HG02943 (cell line): Measurements from ENCODE around the gene SLC39A13.

Source experiments
- ATAC-seq: cut with Tn5 transposase; IDR thresholded peaks from one replicate; pipeline ENCODE4 v1.9.1; 2021; ENCODE audit warnings: mild to moderate bottlenecking, low read depth, moderate library complexity; ENCODE audit not compliant: unreplicated experiment

The SLC39A13 gene

DNA sequence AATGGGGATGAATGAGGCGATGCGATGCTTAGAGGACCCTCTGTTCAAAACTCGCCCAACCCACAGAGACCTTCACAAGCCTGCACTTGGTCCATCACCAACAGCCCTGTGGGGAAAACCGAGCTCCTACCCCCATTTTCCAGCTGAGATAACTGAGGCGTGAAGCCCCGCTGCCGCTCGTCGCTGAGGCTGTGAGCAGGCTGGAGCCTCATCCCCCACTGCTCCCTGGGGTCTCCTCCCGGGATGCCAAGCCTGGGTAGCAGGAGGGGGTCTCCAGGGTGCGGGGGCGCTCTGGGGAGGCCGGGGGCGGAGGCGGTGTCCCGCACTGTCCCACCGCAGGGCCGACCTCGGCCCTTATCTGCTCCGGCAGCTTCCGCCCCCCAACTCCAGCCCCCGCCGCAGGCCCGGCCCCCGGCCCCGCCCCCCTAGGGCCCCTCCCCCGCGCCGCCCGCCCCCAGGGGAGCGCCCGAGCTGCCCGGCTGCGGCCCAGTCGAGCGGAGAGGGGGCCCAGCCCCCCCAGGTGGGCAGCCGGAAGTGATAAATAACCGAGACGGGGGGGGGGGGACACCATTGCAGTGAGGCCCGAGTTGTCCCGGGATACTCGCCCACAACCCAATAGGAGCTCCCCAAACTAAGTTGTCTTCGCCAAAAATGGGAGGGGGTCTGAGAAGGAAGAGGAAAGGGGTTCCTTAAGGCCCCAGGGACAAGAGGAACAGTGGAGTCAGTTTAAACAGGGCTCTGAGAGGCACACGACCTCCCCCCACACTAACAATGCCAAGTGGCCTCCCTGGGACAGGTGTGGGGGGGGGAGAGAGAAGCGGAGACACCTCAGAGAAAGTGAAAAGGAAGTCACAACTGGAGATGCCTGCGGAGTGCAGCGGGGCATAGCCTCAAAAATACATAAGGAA, 8.3 kb upstream of the SLC39A13 start:
- ATAC-seq, result peak; percentile 39

DNA sequence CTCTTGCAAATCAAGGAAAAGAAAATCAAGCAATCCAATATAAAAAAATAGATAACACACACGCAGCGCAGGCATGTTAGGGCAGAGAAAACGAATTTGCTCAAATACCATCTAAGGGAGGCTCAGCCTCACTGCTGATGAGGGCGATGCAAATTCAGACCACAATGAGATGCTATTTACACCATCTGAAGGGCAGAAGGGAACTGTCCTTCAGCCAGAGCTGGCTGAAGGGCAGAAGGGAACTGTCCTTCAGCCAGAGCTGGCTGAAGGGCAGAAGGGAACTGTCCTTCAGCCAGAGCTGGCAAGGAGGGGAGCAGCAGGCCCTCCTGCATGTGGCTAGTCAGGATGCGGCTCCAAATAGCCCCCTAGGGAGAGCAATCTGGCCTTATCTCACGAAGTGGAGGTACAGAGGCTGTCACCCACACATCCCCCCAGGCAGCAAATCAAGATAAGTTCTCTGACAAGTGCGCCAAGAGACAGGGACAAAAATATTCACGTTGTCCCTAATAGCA, 7.6 kb upstream of the SLC39A13 start:
- ATAC-seq, result peak; percentile 73

DNA sequence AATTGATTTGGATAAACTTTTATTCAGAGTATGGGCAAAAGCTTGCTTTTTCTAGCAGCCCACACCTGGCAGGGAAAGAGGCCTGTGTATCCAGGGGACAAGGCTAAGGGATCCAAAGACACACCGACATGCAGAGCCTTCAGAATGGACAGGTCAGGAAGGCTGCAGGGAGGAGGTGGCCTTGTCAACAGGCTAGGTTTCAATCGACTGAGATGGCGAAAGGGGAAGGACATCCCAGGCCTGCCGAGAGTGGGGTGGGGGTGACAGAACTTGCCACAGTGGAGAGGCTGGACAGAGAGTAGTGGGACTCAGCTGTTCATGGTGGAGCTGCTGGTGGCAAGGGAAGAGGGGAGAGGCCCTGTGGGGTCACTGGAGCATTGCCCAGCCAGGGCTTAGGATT, 5.3 kb upstream of the SLC39A13 start:
- no peak for ATAC-seq

DNA sequence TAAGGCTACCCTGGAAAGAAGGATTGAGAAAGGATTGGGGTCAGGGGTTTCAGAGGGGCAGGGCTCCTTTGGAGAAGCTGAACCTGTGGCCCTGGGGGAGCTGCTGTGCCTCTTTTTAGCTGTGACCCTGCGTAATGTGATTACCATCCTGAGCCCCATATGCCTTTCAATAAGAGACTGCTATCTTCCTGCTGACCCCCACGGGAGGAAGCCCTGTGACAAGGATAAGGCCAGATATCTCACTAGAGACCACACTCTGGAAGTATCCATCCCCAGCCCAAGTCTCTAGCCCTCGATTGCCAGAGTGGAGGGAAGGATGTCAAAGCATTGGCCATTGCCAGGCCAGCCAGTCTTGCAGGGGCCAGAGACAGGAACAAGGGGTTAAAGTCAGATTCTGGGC, 4.8 kb upstream of the SLC39A13 start:
- no peak for ATAC-seq

DNA sequence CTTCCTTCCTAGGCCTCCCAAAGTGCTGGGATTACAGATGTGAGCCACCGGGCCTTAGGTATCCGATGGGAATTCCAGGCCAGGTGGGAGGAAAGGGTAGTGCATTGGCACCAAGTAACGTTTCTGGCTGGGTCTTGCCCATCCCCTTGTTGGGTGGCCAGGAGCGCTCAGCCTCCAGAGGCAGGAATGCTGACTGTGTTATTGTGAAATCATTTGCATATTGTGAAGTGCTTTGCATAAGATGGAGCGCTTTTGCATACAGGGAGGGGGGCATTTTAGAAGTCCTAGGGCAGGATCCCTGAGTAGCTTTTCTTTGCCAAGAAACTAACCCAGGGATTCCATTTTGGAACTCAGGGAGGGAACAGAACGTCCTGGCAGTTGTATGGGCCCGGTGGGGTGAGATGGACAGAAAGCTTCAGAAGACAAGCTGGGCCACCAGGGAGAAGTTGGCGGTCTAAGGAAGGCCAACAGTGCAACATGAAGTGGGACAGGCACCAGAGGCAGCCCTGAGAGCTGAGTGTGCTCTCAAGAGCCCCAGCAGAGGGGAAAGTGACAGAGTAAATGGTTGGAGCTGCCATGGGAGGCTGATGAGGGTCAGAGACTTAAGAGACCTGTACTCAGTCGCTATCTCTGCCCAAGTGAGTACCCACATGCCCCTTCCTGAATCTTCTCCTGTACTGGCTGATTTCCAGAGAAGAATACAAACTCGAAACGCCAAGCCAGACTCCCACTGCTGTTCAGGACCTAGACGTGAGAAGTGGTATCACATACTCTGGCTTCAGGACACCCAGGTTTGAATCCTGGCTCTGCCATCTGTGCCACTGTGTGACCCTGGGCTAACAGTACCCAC, 1.3 kb upstream of the SLC39A13 start:
- no peak for ATAC-seq

DNA sequence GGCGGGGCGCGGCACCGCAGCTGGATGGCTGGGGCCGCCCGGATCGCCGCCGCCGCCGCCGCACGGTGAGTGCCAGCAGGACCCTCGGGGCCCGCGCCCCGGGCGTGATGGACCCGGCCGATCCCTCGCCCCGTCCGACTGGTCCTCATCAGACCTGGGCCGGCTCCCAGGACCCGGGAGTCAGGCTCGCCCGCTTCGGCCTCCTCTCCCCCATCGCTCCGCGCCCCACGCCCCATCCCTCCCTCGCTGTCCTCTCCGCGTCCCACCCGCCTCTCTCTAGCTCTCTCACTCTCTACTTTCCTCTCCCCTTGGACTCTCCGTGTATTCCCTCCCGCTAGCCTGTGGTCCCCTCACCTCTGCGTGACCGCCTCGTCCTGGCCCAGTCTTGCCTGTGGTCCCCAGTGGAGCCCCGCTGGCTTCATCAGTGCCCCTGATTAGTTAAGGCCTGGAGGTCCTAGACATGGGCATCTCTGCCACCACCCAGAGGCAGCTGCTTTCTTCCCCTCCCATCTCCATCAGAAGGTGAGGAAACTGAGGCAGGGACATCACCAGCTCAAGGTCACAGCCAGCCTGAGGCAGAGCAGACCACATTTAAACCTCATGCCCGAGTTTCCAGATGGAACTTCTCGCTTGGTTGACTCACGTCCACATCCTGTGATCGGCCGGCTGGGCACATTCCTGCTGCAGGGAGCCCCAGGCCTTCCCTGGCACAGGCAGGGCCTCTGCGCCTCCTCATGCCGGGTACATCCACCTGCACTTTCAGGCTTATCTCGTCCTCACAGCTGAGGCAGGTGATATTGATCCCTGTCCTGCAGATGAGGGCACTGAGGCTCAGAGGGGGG, 429 bp downstream of the SLC39A13 start:
- ATAC-seq, result no peak

DNA sequence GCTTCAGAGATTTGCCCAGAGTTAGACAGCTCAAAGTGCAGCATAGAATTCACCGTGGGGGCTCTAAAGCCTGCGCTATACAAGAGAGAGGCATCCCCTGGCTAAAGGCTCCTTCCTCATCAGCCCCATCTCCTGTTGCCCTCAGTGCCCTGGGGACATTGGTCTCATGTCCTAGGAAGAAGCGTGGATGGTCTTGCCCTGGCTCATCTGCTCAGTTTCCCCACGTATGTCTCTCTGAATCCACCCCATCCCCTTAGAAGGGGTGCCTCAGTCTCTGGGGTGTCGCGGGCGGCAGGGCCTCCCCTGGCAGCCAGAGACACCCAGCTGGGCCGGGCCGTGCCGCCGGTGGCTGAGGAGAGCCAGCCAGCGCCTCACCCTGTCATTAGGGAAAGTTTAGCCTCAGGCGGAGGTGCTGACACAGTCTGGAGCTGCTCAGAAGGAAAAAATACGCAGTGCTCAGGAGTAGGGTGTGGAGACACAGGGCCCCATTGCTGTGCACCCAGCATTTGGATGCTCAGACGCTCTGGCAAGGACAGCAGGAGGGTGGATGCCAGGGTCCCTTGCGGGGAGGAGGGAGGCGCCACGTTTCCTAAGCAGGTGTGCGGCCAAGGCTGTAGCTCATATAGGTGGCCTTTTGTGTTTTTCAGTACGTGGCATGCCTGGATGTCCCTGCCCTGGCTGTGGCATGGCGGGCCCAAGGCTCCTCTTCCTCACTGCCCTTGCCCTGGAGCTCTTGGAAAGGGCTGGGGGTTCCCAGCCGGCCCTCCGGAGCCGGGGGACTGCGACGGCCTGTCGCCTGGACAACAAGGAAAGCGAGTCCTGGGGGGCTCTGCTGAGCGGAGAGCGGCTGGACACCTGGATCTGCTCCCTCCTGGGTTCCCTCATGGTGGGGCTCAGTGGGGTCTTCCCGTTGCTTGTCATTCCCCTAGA, 1.3 kb downstream of the SLC39A13 start:
- ATAC-seq, result no peak

DNA sequence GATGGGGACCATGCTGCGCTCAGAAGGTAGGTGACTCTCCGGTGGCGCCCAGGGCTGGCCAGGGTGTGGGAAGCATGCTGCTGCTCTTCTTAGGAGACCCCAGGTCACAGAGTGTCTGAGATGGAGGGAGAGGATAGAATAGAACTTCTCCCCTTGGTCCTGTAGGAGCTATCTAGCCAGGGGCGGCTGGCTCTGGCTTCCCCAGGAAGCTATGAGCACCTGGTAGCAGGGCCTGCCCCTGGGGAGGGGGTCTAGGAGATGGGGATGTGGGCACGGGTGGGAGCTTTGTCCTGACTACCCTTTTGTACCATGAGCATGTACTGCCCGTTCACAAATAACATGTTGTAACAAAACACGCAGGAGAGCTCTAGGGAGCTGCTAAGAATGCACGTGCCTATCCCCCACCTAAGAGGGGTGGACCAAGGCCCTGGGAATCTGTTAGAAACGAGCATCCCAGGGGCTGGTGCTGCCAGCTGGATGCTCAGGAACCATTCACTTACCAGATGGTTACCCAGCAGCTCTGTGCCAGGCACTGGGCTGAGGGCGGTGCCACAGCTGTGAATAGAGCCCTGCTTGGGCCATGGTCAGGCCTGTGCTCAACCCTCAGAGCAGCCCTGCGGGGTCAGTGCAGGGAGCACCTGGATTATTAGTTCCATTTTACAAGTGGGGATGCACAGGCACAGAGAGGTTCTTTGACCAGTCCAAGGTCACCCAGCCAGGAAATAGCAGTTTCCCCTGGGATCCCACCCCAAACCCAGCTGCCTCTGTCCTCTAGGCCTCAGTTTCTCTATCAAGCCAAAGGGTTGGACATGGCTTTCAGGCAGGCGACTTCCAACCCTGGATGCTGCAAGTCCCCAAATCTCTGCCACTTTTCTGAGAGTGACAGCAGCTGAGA, 2.2 kb downstream of the SLC39A13 start:
- no peak for ATAC-seq

DNA sequence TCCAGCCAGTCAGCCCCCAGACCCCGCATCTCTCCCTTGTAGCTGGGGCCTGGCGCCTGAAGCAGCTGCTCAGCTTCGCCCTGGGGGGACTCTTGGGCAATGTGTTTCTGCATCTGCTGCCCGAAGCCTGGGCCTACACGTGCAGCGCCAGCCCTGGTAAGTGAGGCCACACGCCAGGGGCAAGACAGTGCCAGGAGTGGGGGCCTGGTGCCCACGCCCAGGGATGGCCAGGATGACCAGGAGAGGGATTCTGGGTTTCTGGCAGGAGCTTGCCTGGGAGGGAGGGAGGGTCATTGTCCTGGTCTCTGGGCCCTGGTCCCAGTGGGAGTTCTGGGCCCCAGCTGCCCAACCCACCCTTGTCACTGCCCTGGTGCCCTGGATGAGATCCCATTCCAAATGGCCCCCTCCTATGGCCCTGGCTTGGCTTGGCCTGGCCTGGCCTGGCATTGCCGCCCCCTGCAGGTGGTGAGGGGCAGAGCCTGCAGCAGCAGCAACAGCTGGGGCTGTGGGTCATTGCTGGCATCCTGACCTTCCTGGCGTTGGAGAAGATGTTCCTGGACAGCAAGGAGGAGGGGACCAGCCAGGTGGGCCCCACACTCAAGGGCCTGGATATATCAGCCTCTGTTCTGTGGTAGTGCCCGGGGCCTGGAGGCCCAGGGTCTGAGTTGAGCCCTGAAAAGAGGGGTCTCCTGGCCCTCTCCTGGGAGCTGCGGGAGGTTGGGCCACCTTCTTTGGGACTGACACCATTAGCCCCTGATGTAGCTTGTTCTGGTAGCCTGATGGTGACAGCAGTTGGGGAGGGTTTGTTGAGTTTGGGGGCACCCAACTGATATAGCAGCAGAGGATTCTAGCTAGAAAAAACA, 3.7 kb downstream of the SLC39A13 start:
- no peak for ATAC-seq

DNA sequence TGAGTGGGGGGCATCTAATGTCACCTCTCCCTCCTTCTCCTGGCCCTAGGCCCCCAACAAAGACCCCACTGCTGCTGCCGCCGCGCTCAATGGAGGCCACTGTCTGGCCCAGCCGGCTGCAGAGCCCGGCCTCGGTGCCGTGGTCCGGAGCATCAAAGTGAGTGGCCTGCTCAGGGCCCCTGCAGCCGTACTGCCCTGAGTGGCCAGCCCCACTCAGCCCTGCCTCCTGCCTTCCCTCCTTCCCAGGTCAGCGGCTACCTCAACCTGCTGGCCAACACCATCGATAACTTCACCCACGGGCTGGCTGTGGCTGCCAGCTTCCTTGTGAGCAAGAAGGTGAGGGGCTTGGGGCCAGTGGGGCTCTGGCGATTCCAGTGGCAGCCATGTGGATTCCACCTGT, 5.0 kb downstream of the SLC39A13 start:
- no peak for ATAC-seq

DNA sequence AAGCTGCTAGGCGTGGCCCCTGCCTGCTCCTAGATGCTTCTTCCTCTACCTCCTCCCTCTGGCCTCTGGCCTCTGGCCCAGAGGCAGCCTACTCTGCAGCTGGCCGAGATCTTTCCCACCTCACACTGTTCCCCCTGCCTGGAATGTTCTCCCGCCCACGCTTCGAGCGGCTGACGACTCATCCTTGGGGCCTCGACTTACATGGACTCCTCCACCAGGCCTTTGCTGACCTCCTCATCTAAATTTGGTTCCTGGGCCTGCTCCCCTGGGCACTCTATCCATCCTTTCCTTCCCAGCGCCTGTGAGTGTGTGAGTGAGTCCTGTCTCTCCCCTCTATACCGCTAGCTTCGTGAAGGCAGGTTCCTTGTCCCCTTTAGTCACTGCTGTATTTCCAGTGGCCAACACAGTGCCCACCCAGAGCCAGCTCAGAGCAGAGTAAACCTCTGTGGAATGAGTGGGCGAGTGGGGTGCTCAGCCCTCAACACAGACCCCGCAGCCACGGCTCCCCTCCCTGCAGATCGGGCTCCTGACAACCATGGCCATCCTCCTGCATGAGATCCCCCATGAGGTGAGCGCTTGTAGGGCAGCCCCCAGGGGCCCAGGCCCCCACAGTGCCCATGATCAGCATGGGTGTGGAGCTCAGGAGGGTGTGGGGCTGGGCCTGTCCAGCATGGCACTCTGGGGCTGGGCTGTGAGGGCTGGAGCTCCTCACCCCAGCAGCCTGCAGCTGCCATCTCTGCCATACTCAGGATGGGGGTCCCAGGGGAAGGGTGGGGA, 5.7 kb downstream of the SLC39A13 start:
- ATAC-seq, result no peak

DNA sequence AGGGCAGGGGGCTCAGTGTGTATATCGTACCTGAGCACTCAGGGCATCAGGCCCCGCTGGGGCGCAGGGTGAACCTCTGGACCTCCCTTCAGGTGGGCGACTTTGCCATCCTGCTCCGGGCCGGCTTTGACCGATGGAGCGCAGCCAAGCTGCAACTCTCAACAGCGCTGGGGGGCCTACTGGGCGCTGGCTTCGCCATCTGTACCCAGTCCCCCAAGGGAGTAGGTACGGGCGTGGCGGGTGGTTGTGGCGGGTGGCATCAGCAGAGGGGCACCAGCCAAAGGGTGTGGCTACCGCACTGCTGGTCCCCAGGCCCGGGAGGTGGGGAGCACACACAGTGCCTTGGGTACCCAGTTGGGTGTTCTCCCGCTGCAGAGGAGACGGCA, 6.3 kb downstream of the SLC39A13 start:
- ATAC-seq, result no peak

DNA sequence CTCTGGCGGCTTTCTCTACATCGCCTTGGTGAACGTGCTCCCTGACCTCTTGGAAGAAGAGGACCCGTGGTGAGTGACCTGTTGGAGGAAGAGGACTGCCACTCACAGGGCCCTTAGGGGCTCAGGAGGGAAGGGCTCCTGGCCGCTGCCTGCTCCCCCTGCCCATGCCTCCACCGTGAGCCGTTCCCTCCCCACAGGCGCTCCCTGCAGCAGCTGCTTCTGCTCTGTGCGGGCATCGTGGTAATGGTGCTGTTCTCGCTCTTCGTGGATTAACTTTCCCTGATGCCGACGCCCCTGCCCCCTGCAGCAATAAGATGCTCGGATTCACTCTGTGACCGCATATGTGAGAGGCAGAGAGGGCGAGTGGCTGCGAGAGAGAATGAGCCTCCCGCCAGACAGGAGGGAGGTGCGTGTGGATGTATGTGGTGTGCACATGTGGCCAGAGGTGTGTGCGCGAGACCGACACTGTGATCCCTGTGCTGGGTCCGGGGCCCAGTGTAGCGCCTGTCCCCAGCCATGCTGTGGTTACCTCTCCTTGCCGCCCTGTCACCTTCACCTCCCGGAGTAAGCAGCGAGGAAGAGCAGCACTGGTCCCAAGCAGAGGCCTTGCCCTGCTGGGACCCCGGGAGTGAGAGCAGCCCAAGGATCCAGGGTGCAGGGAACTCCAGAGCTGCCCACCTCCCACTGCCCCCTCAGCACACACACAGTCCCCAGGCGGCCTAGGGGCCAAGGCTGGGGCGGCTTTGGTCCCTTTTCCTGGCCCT, 6.9 kb downstream of the SLC39A13 start:
- ATAC-seq, result no peak

DNA sequence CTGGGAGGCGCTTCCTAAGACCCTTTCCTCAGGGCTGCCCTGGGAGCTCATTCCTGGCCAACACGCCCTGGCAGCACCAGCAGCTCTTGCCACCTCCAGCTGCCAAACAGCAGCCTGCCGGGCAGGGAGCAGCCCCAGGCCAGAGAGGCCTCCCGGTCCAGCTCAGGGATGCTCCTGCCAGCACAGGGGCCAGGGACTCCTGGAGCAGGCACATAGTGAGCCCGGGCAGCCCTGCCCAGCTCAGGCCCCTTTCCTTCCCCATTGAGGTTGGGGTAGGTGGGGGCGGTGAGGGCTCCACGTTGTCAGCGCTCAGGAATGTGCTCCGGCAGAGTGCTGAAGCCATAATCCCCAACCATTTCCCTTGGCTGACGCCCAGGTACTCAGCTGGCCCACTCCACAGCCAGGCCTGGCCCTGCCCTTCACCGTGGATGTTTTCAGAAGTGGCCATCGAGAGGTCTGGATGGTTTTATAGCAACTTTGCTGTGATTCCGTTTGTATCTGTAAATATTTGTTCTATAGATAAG, 7.6 kb downstream of the SLC39A13 start:
- no peak for ATAC-seq

DNA sequence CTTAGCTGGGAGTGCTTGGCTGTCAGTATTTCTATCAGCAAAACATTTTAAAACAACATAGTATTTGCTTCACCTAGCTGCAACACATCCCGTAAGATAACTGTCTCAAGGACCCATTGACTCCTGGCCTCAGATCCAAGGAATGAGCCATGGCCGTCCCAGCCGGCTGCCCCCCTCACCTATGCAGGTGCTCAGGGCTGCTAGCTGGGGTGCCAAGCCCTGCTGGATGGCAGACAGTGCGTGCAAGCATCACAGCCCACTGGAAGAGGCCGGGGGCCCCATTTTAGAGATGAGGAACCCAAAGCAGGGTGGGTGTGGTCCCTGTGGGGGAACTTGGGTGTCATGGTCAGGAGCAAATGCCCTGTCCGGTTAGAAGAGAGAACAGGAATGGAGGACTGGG, 9.3 kb downstream of the SLC39A13 start:
- no peak for ATAC-seq
